LNCAP (cell line): ENCODE measurements around the gene S100A9.

Experiments used
- CTCF ChIP-seq: fragments of 450-650 bp; IDR thresholded peaks from 2 replicates; pipeline ENCODE4 v1.5.1; 2017; ENCODE audit warnings: mild to moderate bottlenecking

S100A9 gene

GRCh38 chr1:153361480-153362109, 3.9 kb downstream of the S100A9 start:
- no peak for TF ChIP-seq CTCF

GRCh38 chr1:153362187-153362775, 4.6 kb downstream of the S100A9 start:
- TF ChIP-seq CTCF: no peak

- TF ChIP-seq CTCF: no peak
Measured at GRCh38 chr1:153363641-153364040, 6.0 kb downstream of the S100A9 start.

GRCh38 chr1:153364156-153364555, 6.5 kb downstream of the S100A9 start:
- TF ChIP-seq CTCF: no peak

- no peak for TF ChIP-seq CTCF
Measured at GRCh38 chr1:153364766-153365666, 7.4 kb downstream of the S100A9 start.

- TF ChIP-seq CTCF: no peak
Measured at GRCh38 chr1:153365696-153366095, 8.0 kb downstream of the S100A9 start.

GRCh38 chr1:153366261-153366660, 8.6 kb downstream of the S100A9 start:
- no peak for TF ChIP-seq CTCF
